ENCODE data around the gene DKC1.

The DKC1 gene

DNA sequence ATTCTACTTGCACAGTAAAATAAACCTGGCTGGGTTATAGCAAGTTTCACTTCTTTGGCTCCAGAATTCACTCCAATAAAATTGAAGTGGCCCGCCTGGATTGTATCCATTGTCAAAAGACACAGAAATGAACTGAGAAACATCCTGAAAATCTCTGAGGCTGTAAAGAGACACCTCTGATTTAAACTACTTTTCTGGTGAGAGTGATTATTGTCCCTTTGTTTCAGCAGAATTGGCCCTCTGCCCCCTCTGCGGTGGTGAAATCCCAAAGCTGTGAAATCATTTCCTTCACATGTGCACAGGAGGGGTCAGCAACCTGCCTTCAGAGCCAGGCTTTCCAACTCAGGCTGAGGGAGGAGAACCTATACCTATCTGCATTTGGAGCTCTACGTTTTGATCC, 34.8 kb upstream of the DKC1 start:
- Histone ChIP-seq H3K27ac (ENCODE audit: low read depth, low read length) (no peak overlapping the region), H3K4me3 (ENCODE audit: low read depth in 1 of 2, low read length in 2 of 2) (no peak overlapping the region)

DNA sequence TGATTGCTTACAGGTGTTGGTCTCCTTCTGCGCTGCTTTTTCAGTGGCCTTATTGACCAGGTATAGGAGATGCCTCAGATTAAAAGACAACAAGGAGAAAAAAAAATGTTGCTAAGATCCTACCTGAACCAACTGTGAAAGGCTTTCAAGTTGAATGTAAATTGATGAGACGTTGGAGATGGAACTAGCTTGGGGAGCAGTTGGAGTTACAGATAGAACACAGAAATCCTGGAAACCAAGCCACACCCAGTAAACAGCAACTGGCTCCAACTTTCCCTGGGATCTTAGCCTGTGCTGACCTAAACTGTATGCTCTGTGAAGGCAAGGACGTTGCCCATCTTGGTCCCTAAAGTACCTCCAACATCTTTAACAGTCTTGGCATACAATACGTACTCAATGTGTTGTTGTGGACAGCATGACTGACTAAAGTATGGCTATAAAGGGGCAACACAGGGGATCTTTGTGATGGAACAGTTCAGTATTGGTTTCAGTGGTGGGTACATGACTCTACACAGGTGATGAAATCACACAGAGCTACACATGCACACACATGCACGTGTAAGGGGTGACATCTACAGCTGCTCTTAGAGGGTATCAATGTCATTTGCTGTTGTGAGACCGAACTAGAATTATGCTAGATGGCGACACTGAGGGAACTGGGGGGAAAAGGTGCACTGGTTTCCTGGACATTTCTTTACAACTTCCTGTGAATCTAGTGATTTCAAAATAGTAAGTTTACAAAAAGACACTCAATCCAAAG, 34.1 kb upstream of the DKC1 start:
- H3K4me1 ChIP-seq (ENCODE audit: control insufficient read depth in 1 of 2, insufficient read depth in 2 of 2, low read length in 2 of 2), result peaks cover 26 to 41% of the 10 kb centered on the region in 2 donors
- H3K27ac ChIP-seq (ENCODE audit: low read depth, low read length), result no peak overlapping the region
- no peaks in the 10 kb centered on the region for H3K27me3 ChIP-seq (ENCODE audit: control insufficient read depth in 1 of 2, insufficient read depth in 2 of 2, low read length in 2 of 2)
- no peaks in the 10 kb centered on the region for H3K36me3 ChIP-seq (ENCODE audit: control insufficient read depth in 1 of 2, insufficient read depth in 2 of 2, low read length in 2 of 2)
- no peaks in the 10 kb centered on the region for H3K9me3 ChIP-seq (ENCODE audit: control insufficient read depth in 1 of 2, low read length in 2 of 2)
- no peak overlapping the region for H3K4me3 ChIP-seq (ENCODE audit: low read depth in 1 of 2, low read length in 2 of 2)
- no peak overlapping the region for H3K9ac ChIP-seq (ENCODE audit: low read depth in 1 of 2, low read length in 2 of 2)

More for the DNA sequence above, 34.8 kb upstream of the DKC1 start:
- H3K36me3 ChIP-seq (ENCODE audit: control insufficient read depth in 1 of 2, insufficient read depth in 2 of 2, low read length in 2 of 2), result no peaks in the 10 kb centered on the region
- peaks cover 24 to 37% of the 10 kb centered on the region in 2 donors for H3K4me1 ChIP-seq (ENCODE audit: control insufficient read depth in 1 of 2, insufficient read depth in 2 of 2, low read length in 2 of 2)
- H3K9ac ChIP-seq (ENCODE audit: low read depth in 1 of 2, low read length in 2 of 2), result no peak overlapping the region
- H3K9me3 ChIP-seq (ENCODE audit: control insufficient read depth in 1 of 2, low read length in 2 of 2), result no peaks in the 10 kb centered on the region
- no peaks in the 10 kb centered on the region for H3K27me3 ChIP-seq (ENCODE audit: control insufficient read depth in 1 of 2, insufficient read depth in 2 of 2, low read length in 2 of 2)

DNA sequence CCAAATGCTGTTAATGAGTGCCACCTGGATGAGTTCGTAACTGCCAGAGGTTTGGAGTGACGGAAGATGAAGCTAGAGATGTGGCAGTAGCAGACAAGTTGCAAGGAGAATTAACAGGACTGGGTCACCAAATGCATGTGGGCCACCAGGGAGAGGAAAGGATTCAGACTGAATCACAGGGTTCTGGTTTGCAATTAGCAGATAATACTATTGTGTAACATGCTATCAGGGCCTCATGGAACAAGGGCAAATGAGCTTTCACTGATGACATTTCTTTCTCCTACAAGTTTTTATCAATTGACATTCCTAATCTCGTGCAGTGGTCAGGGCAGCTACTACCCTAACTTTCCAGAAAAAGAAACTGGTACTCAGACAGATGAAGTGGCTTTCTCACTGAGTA, 33.2 kb upstream of the DKC1 start:
- H3K9me3 ChIP-seq (ENCODE audit: control insufficient read depth in 1 of 2, low read length in 2 of 2), result no peaks in the 10 kb centered on the region
- peaks cover 26 to 41% of the 10 kb centered on the region in 2 donors for H3K4me1 ChIP-seq (ENCODE audit: control insufficient read depth in 1 of 2, insufficient read depth in 2 of 2, low read length in 2 of 2)
- H3K9ac ChIP-seq (ENCODE audit: low read depth in 1 of 2, low read length in 2 of 2), result no peak overlapping the region
- no peak overlapping the region for H3K4me3 ChIP-seq (ENCODE audit: low read depth in 1 of 2, low read length in 2 of 2)
- H3K27ac ChIP-seq (ENCODE audit: low read depth, low read length), result no peak overlapping the region
- H3K36me3 ChIP-seq (ENCODE audit: control insufficient read depth in 1 of 2, insufficient read depth in 2 of 2, low read length in 2 of 2), result no peaks in the 10 kb centered on the region
- no peaks in the 10 kb centered on the region for H3K27me3 ChIP-seq (ENCODE audit: control insufficient read depth in 1 of 2, insufficient read depth in 2 of 2, low read length in 2 of 2)

- Histone ChIP-seq H3K9me3 (ENCODE audit: control insufficient read depth in 1 of 2, low read length in 2 of 2) (no peaks in the 10 kb centered on the region), H3K4me3 (ENCODE audit: low read depth in 1 of 2, low read length in 2 of 2) (no peak overlapping the region), H3K27me3 (ENCODE audit: control insufficient read depth in 1 of 2, insufficient read depth in 2 of 2, low read length in 2 of 2) (no peaks in the 10 kb centered on the region), H3K4me1 (ENCODE audit: control insufficient read depth in 1 of 2, insufficient read depth in 2 of 2, low read length in 2 of 2) (peaks cover 30 to 42% of the 10 kb centered on the region in 2 donors), H3K36me3 (ENCODE audit: control insufficient read depth in 1 of 2, insufficient read depth in 2 of 2, low read length in 2 of 2) (no peaks in the 10 kb centered on the region), H3K9ac (ENCODE audit: low read depth in 1 of 2, low read length in 2 of 2) (no peak overlapping the region), H3K27ac (ENCODE audit: low read depth, low read length) (peak overlapping the region; percentile 5)
These were observed 32.3 kb upstream of the DKC1 start for GRCh38 chrX:154730253-154730891.

GRCh38 chrX:154731184-154731583, 31.5 kb upstream of the DKC1 start:
- peaks cover 37 to 49% of the 10 kb centered on the region in 2 donors for H3K4me1 ChIP-seq (ENCODE audit: control insufficient read depth in 1 of 2, insufficient read depth in 2 of 2, low read length in 2 of 2)
- H3K27me3 ChIP-seq (ENCODE audit: control insufficient read depth in 1 of 2, insufficient read depth in 2 of 2, low read length in 2 of 2), result no peaks in the 10 kb centered on the region
- no peaks in the 10 kb centered on the region for H3K36me3 ChIP-seq (ENCODE audit: control insufficient read depth in 1 of 2, insufficient read depth in 2 of 2, low read length in 2 of 2)
- no peak overlapping the region for H3K4me3 ChIP-seq (ENCODE audit: low read depth in 1 of 2, low read length in 2 of 2)
- peak overlapping the region in 1 of 2 donors; percentile 19 for H3K9ac ChIP-seq (ENCODE audit: low read depth in 1 of 2, low read length in 2 of 2)
- no peak overlapping the region for H3K27ac ChIP-seq (ENCODE audit: low read depth, low read length)
- H3K9me3 ChIP-seq (ENCODE audit: control insufficient read depth in 1 of 2, low read length in 2 of 2), result no peaks in the 10 kb centered on the region

DNA sequence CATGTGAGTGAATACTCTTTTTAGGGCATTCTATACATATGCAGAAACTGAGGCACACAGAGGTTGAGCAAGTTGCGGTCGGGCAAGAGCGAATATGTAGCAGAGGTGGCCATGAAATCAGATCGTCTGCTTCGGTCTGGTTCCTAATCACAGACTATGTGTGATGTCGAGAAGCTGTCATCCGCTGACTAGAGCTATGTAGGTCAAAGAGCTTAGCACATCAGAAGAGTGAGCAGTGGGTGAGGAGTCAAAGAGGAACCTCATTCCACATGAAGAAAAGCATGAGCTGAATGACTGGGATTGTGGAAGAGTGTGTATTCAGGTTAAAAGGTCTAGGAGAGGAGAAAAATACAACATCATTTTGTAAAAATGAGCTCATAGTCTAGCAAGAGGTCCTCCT, 30.8 kb upstream of the DKC1 start:
- Histone ChIP-seq H3K27me3 (ENCODE audit: control insufficient read depth in 1 of 2, insufficient read depth in 2 of 2, low read length in 2 of 2) (no peaks in the 10 kb centered on the region), H3K36me3 (ENCODE audit: control insufficient read depth in 1 of 2, insufficient read depth in 2 of 2, low read length in 2 of 2) (no peaks in the 10 kb centered on the region), H3K27ac (ENCODE audit: low read depth, low read length) (no peak overlapping the region), H3K9me3 (ENCODE audit: control insufficient read depth in 1 of 2, low read length in 2 of 2) (no peaks in the 10 kb centered on the region), H3K4me1 (ENCODE audit: control insufficient read depth in 1 of 2, insufficient read depth in 2 of 2, low read length in 2 of 2) (peaks cover 38 to 48% of the 10 kb centered on the region in 2 donors), H3K9ac (ENCODE audit: low read depth in 1 of 2, low read length in 2 of 2) (no peak overlapping the region), H3K4me3 (ENCODE audit: low read depth in 1 of 2, low read length in 2 of 2) (no peak overlapping the region)

DNA sequence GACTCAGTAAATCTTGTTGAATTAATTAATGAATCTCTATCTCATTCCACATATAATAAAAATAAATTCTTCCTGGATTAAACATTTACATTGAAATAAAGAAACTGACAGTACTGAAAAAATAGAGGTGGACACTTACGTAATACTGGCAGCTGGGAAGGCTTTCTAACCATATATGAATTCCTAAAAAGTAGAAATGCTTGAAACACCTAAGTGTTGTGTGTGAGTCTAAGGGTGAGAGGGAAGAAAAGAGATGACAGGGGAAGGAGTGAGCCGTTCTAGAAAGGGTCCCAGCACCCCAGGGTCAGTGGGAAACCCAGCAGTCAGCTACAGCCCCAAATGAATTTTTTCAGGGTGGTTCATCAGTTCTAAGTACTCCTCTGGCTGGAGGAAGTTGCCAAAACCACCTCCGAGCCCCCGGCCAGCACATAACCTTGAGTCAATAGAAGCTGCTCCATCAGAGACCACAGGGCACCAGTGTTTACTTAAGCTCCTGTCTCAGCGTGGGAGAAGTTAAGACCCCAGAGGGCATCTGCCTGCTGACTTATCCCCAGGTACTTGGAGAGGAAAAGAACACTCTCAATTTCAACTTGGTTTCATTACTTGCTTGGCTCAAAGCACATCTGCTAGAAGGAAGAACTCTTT, 30.1 kb upstream of the DKC1 start:
- Histone ChIP-seq H3K4me1 (ENCODE audit: control insufficient read depth in 1 of 2, insufficient read depth in 2 of 2, low read length in 2 of 2) (peaks cover 34 to 47% of the 10 kb centered on the region in 2 donors), H3K9ac (ENCODE audit: low read depth in 1 of 2, low read length in 2 of 2) (peak overlapping the region in 1 of 2 donors; percentile 25), H3K4me3 (ENCODE audit: low read depth in 1 of 2, low read length in 2 of 2) (no peak overlapping the region), H3K27ac (ENCODE audit: low read depth, low read length) (peak overlapping the region; percentile 56), H3K27me3 (ENCODE audit: control insufficient read depth in 1 of 2, insufficient read depth in 2 of 2, low read length in 2 of 2) (no peaks in the 10 kb centered on the region), H3K36me3 (ENCODE audit: control insufficient read depth in 1 of 2, insufficient read depth in 2 of 2, low read length in 2 of 2) (no peaks in the 10 kb centered on the region), H3K9me3 (ENCODE audit: control insufficient read depth in 1 of 2, low read length in 2 of 2) (no peaks in the 10 kb centered on the region)

- no peak overlapping the region for H3K4me3 ChIP-seq (ENCODE audit: low read depth in 1 of 2, low read length in 2 of 2)
- H3K4me1 ChIP-seq (ENCODE audit: control insufficient read depth in 1 of 2, insufficient read depth in 2 of 2, low read length in 2 of 2), result peaks cover 33 to 45% of the 10 kb centered on the region in 2 donors
- H3K36me3 ChIP-seq (ENCODE audit: control insufficient read depth in 1 of 2, insufficient read depth in 2 of 2, low read length in 2 of 2), result no peaks in the 10 kb centered on the region
- H3K9ac ChIP-seq (ENCODE audit: low read depth in 1 of 2, low read length in 2 of 2), result peak overlapping the region in 1 of 2 donors; percentile 25
- no peaks in the 10 kb centered on the region for H3K9me3 ChIP-seq (ENCODE audit: control insufficient read depth in 1 of 2, low read length in 2 of 2)
- no peaks in the 10 kb centered on the region for H3K27me3 ChIP-seq (ENCODE audit: control insufficient read depth in 1 of 2, insufficient read depth in 2 of 2, low read length in 2 of 2)
- H3K27ac ChIP-seq (ENCODE audit: low read depth, low read length), result no peak overlapping the region
These were observed 29.6 kb upstream of the DKC1 start for GRCh38 chrX:154733066-154733425.

GRCh38 chrX:154734061-154734781, 28.4 kb upstream of the DKC1 start:
- no peaks in the 10 kb centered on the region for H3K9me3 ChIP-seq (ENCODE audit: control insufficient read depth in 1 of 2, low read length in 2 of 2)
- H3K4me1 ChIP-seq (ENCODE audit: control insufficient read depth in 1 of 2, insufficient read depth in 2 of 2, low read length in 2 of 2), result peaks cover 29 to 48% of the 10 kb centered on the region in 2 donors
- H3K27ac ChIP-seq (ENCODE audit: low read depth, low read length), result peak overlapping the region; percentile 75
- no peak overlapping the region for H3K9ac ChIP-seq (ENCODE audit: low read depth in 1 of 2, low read length in 2 of 2)
- no peak overlapping the region for H3K4me3 ChIP-seq (ENCODE audit: low read depth in 1 of 2, low read length in 2 of 2)
- H3K36me3 ChIP-seq (ENCODE audit: control insufficient read depth in 1 of 2, insufficient read depth in 2 of 2, low read length in 2 of 2), result no peaks in the 10 kb centered on the region
- H3K27me3 ChIP-seq (ENCODE audit: control insufficient read depth in 1 of 2, insufficient read depth in 2 of 2, low read length in 2 of 2), result no peaks in the 10 kb centered on the region

Data from duodenal mucosa (tissue), 2 donors.